Hematopoietic multipotent progenitor cell treated with erythropoietin and hydrocortisone succinate and interleukin-3 and kit ligand, for 17 days (in vitro differentiated cells): ENCODE measurements around the gene RNF167.
A peak's percentile ranks its signal among the peaks of the same experiment; 100 is the strongest.

ENCODE experiments used
- DNase-seq: peaks from one replicate; pipeline ENCODE4 v3.0.0-alpha.2; 2015; ENCODE audit warnings: low spot score

The RNF167 gene

GRCh38 chr17:4980644-4981216 is 40.7 kb downstream of the RNF167 start:
- DNase-seq, result peak; percentile 59

- DNase-seq, result no peak
Measured at GRCh38 chr17:4982305-4982704, 42.2 kb downstream of the RNF167 start.

- DNase-seq, result no peak
Measured at GRCh38 chr17:4986403-4986802, 46.3 kb downstream of the RNF167 start.

GRCh38 chr17:4986951-4987766 is 47.1 kb downstream of the RNF167 start, which contains the start of gene CAMTA2:
Gene CAMTA2 (minus strand): TSS chr17:4987675. CDS start chr17:4986222, 1,453 bp downstream.
- peak; percentile 81 for DNase-seq

GRCh38 chr17:4987767-4988567 is 47.9 kb downstream of the RNF167 start:
- no peak for DNase-seq

GRCh38 chr17:4994081-4994595 is 54.1 kb downstream of the RNF167 start:
- no peak for DNase-seq
